Neutrophil (primary cell): ENCODE data around the gene MAPKAPK2.

Experiments
- H3K27ac ChIP-seq: fragments of 200-600 bp; sonication (generic); 2 replicates; pipeline ENCODE4 v1.5.1; 2016; ENCODE audit warnings: mild to moderate bottlenecking, moderate library complexity
- H3K27me3 ChIP-seq: fragments of 200-600 bp; sonication (generic); 2 replicates; pipeline ENCODE4 v1.6.0; 2016; ENCODE audit warnings: mild to moderate bottlenecking
- H3K36me3 ChIP-seq: fragments of 200-600 bp; sonication (generic); 2 replicates; pipeline ENCODE4 v1.5.1; 2017
- H3K4me1 ChIP-seq, 2 experiments: fragments of 200-600 bp in 1 of 2; sonication (generic) in 1 of 2; 1 replicate in 1 of 2; 2 replicates in 1 of 2; pipeline versions ENCODE4 v1.5.1 to v1.6.1; 2013 to 2016; ENCODE audit warnings: low read depth in 1 of 2, low read length in 1 of 2, mild to moderate bottlenecking in 1 of 2, moderate library complexity in 1 of 2; ENCODE audit not compliant: control insufficient read depth in 1 of 2, insufficient read depth in 1 of 2
- H3K4me3 ChIP-seq, 2 experiments: fragments of 200-600 bp in 1 of 2; sonication (generic) in 1 of 2; 1 replicate in 1 of 2; 2 replicates in 1 of 2; pipeline ENCODE4 v1.5.1; 2013 to 2016; ENCODE audit warnings: low read depth in 1 of 2, low read length in 1 of 2, mild to moderate bottlenecking in 1 of 2, moderate library complexity in 1 of 2
- H3K9me3 ChIP-seq: fragments of 200-600 bp; sonication (generic); 2 replicates; pipeline ENCODE4 v1.5.1; 2016
- TF ChIP-seq, protein P1 (sequence below): fragments of 200-600 bp; sonication (generic); IDR thresholded peaks from 2 replicates; pipeline ENCODE4 v1.5.1; 2016; ENCODE audit warnings: antibody characterized with exemption

The MAPKAPK2 gene

DNA sequence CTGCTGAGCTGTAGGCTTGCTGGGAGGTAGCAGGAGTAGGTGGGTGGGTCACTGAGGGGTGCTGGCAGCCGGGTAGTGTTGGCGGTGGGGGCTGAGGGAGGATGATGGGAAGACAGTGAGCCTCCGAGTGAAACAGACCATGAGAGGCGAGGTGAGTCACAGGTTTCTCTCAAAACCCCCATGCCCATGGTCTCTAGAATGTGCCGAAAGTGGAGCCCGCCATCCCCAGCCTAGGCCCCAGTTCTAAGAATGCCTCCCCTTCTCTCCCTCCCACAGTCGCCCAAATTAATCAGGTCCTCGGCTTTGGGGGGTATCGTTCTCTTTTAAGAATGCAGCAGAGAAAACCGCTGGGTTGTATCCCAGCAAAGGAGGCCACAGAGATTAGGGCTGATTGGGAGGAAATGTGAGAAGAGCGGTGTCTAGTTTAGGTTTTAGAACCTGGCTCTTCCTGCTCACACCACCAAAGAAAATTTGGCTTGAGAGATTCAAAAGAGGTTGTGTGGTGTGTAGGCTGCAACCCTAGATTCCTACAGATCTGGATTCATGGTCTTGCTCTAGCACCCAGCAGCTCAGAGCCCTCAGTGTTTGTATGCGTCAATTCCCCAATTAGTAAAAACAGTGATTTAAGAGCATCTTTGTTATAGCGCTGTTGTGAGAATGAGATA lies 58.1 kb downstream of the MAPKAPK2 start:
- Histone ChIP-seq H3K27ac (no peak overlapping the region), H3K27me3 (no peaks in the 10 kb centered on the region), H3K9me3 (no peaks in the 10 kb centered on the region), H3K4me1 (no peaks in the 10 kb centered on the region), H3K4me3 (no peak overlapping the region), H3K36me3 (peaks cover 9% of the 10 kb centered on the region)
- TF ChIP-seq, protein P1, sequence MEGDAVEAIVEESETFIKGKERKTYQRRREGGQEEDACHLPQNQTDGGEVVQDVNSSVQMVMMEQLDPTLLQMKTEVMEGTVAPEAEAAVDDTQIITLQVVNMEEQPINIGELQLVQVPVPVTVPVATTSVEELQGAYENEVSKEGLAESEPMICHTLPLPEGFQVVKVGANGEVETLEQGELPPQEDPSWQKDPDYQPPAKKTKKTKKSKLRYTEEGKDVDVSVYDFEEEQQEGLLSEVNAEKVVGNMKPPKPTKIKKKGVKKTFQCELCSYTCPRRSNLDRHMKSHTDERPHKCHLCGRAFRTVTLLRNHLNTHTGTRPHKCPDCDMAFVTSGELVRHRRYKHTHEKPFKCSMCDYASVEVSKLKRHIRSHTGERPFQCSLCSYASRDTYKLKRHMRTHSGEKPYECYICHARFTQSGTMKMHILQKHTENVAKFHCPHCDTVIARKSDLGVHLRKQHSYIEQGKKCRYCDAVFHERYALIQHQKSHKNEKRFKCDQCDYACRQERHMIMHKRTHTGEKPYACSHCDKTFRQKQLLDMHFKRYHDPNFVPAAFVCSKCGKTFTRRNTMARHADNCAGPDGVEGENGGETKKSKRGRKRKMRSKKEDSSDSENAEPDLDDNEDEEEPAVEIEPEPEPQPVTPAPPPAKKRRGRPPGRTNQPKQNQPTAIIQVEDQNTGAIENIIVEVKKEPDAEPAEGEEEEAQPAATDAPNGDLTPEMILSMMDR = no peak

DNA sequence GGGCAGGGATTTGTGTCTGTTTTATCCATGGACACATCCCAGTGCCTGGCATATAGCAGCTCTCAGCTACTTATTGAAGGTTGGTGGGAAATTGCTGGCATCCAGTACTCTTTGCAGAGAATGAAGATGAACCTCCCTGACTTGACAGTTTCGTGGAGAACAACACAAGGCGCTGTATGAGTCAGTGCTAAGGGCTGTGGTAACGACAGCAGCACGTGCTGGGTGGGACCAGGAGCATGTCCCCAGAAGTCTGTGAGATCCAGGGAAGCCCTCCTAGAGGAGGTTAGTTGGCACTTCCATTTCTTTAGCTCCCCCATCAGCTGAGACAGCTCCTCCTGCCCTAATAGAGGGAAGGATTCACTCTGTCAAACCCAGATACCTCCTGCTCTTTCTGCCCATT lies 60.0 kb downstream of the MAPKAPK2 start:
- TF ChIP-seq, protein P1 = no peak
- Histone ChIP-seq H3K4me1 (no peaks in the 10 kb centered on the region), H3K27me3 (no peaks in the 10 kb centered on the region), H3K4me3 (no peak overlapping the region), H3K27ac (no peak overlapping the region), H3K36me3 (no peaks in the 10 kb centered on the region), H3K9me3 (no peaks in the 10 kb centered on the region)

DNA sequence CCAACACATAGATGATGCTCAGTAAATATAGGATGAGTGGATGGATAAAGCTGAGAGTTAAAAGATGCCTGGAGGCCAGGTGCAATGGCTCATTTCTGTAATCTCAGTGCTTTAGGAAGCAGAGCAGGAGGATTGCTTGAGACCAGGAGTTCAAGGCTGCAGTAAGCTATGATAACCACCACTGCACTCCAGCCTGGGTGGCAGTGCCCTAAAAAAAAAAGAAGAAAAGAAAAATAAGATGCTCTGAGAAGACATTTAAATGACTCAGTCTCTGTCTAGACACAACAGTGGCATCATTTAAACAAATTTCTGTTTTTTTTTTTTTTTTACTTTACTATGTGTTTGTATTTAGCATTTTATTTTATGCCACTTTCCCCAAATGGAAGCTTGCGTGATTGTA lies 60.6 kb downstream of the MAPKAPK2 start:
- Histone ChIP-seq H3K9me3 (no peaks in the 10 kb centered on the region), H3K4me3 (no peak overlapping the region), H3K4me1 (no peaks in the 10 kb centered on the region), H3K27ac (no peak overlapping the region), H3K27me3 (no peaks in the 10 kb centered on the region), H3K36me3 (no peaks in the 10 kb centered on the region)
- TF ChIP-seq, protein P1 = no peak

DNA sequence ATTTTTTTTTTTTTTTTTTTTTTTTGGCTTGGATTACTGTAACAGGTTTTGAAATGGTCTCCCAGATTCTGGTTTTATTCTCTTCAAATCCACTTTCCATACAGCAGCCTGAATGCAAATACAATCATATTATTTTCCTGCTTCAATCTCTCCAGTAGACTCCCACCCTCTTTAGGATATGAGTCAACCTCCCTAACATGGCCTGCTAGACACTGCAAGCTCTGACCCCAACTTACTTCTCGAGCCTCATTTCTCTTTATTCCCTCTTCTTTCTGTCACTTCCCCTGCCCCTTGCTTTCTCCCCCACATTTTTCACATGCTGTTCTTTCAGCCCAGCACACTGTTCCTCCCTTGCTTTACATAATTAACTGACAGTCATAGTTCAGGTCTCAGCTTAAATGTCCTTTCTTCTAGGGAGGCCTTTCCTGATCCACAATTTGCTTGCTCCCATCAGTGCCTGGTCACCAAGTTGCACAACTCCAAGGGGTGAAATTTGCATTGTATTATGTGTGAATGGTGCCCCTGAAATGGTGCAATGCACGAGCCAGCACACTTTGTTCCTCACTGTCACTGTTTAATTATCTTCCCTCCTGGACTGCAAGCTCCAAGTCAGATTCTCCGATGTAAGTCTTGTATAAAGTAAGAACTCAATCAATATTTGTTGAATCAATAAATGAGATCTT lies 63.8 kb downstream of the MAPKAPK2 start:
- H3K4me3 ChIP-seq = no peak overlapping the region
- H3K27ac ChIP-seq = no peak overlapping the region
- H3K4me1 ChIP-seq = no peaks in the 10 kb centered on the region
- no peaks in the 10 kb centered on the region for H3K27me3 ChIP-seq
- TF ChIP-seq, protein P1 = no peak
- H3K9me3 ChIP-seq = no peaks in the 10 kb centered on the region
- no peaks in the 10 kb centered on the region for H3K36me3 ChIP-seq

DNA sequence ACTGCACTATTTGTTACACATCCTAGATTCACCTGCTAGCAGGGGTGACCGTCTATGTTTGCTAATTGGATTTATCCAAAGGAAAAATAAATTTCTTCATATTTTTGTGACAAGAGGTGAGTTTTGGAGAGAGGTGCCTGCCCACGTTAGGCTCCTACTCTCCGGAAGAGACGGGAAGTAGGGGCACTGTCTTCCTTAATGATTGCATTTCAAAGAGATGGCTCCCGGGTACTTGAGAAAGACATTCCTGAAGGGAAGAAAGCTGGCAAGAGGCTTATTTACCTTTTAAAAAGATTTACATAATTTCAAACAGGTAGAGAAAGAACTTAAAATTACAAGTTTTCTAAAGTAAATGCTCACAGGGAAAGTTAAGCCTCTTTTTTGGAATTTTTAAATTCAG lies 67.2 kb downstream of the MAPKAPK2 start:
- Histone ChIP-seq H3K4me3 (no peak overlapping the region), H3K9me3 (no peaks in the 10 kb centered on the region)
- TF ChIP-seq, protein P1 = no peak

More for the DNA sequence above, 67.2 kb downstream of the MAPKAPK2 start:
- H3K27me3 ChIP-seq = no peaks in the 10 kb centered on the region
- no peak overlapping the region for H3K27ac ChIP-seq
- no peaks in the 10 kb centered on the region for H3K36me3 ChIP-seq
- no peaks in the 10 kb centered on the region for H3K4me1 ChIP-seq
